ENCODE data around the gene ADAM8. TPM values are rescaled to one million over a fixed set of nuclear protein-coding genes. Genes with fewer than 3 reads are reported as not detected.

ADAM8 gene
- total and polyA plus RNA-seq, 10 of the 15 experiments (the other 5 are each of a cell fraction or from before 2014, with no cell fraction given), result 0.37 to 92.7 (median 21.7) TPM

- TF ChIP-seq CUX1 (IDR thresholded peaks at IDR 0.05; ENCODE audit: insufficient replicate concordance, low read depth, low read length) (no peak), POLR2A (IDR thresholded peaks at IDR 0.05; ENCODE audit: low read depth, low read length) (no peak), ZNF274 (IDR thresholded peaks at IDR 0.05; ENCODE audit: insufficient read depth, insufficient read length) (no peak), CHD1 (IDR thresholded peaks at IDR 0.05; ENCODE audit: low read depth, low read length) (no peak), ZBTB11 (CRISPR knock-in tag; IDR thresholded peaks at IDR 0.05) (no peak), SIX5 (IDR thresholded peaks at IDR 0.05; ENCODE audit: low read depth, low read length, severe bottlenecking) (no peak), PAX5 (IDR thresholded peaks at IDR 0.05; ENCODE audit: borderline replicate concordance, low read depth, low read length) (no peak), ZNF592 (IDR thresholded peaks at IDR 0.05) (no peak), SUPT20H (IDR thresholded peaks at IDR 0.05; ENCODE audit: borderline replicate concordance, control insufficient read depth, low read depth, low read length) (no peak)
- Histone ChIP-seq H3K27ac (ENCODE audit: control insufficient read depth, insufficient read depth) (no peak overlapping the region), H3K27me3 (replicated peaks in 1 of 2; ENCODE audit: control insufficient read depth in 2 of 2, insufficient read depth in 2 of 2, low read length in 1 of 2) (no peaks in the 10 kb centered on the region), H3K9me3 (replicated peaks; ENCODE audit: control insufficient read depth, insufficient read depth, low read length) (no peaks in the 10 kb centered on the region), H3K79me2 (ENCODE audit: control insufficient read depth, insufficient read depth, low read length) (peaks cover under 1% of the 10 kb centered on the region; the same call in 1 of the 2 replicates), H3K4me1 (ENCODE audit: control insufficient read depth, insufficient read depth, low read length) (no peaks in the 10 kb centered on the region), H2AFZ (ENCODE audit: control insufficient read depth, low read depth, low read length) (no peak overlapping the region), H4K20me1 (ENCODE audit: control insufficient read depth, insufficient read depth) (no peaks in the 10 kb centered on the region), H3K36me3 (ENCODE audit: control insufficient read depth in 2 of 2, insufficient read depth in 2 of 2, low read length in 1 of 2) (peaks cover 27 to 37% of the 10 kb centered on the region in 2 experiments), H3K4me3 (no peak overlapping the region), H3K4me2 (ENCODE audit: control insufficient read depth, insufficient read depth) (no peak overlapping the region), H3K9ac (ENCODE audit: control insufficient read depth, insufficient read depth, low read length) (no peak overlapping the region)
- FAIRE-seq (no peak), DNase-seq (ENCODE audit: low read depth, low spot score) (no peak), ATAC-seq (no peak)
- POLR2A ChIA-PET, result no interaction called here
- CTCF ChIA-PET, result interaction anchor here (0.7 to 1.6 kb wide), 3 partner anchors 9 to 20 kb away, joined by 3 to 5 read pairs (median 3); no protein-coding TSS in a partner anchor
- 97% methylated on average over 14 of the region's 14 CpGs for WGBS (ENCODE audit: insufficient coverage, insufficient replicate concordance, low lambda C conversion rate, missing lambda C conversion rate)
- BruUV-seq (replicated peaks), result no TSS peak
- RAD21 ChIA-PET (ENCODE audit: unreplicated experiment), result no interaction called here
- intact Hi-C loops (cut with micrococcal nuclease; ENCODE audit: unreplicated experiment) (no loop called here), in situ Hi-C loops (cut with MboI) (no loop called here)
- SMC1A ChIA-PET (ENCODE audit: uncharacterized antibody, unreplicated experiment), result no interaction called here
These were observed 21.8 kb upstream of the ADAM8 start for GRCh38 chr10:133298466-133298865.
